Subcutaneous abdominal adipose tissue (tissue), 5 donors: ENCODE results near the gene EDN3.

Experiments used
- H3K27ac ChIP-seq: one replicate; pipeline ENCODE4 v1.7.0; 2013; ENCODE audit warnings: low read depth, mild to moderate bottlenecking, inconsistent platforms, low read length, moderate library complexity
- H3K27me3 ChIP-seq, 5 donors: one replicate each; pipeline ENCODE4 v1.7.0; 2013; ENCODE audit warnings: low read length in 5 of 5, inconsistent platforms in 1 of 5; ENCODE audit not compliant: control insufficient read depth in 5 of 5, insufficient read depth in 4 of 5
- H3K36me3 ChIP-seq, 5 donors: one replicate each; pipeline ENCODE4 v1.7.0; 2013; ENCODE audit warnings: low read length in 5 of 5; ENCODE audit not compliant: control insufficient read depth in 5 of 5, insufficient read depth in 5 of 5
- H3K4me1 ChIP-seq, 5 donors: one replicate each; pipeline ENCODE4 v1.7.0; 2013; ENCODE audit warnings: low read length in 5 of 5, mild to moderate bottlenecking in 3 of 5, moderate library complexity in 1 of 5; ENCODE audit not compliant: control insufficient read depth in 5 of 5, insufficient read depth in 5 of 5
- H3K4me3 ChIP-seq, 5 donors: one replicate each; pipeline ENCODE4 v1.7.0; 2013; ENCODE audit warnings: low read length in 5 of 5, low read depth in 1 of 5
- H3K9ac ChIP-seq, 5 donors: one replicate each; pipeline ENCODE4 v1.7.0; 2013; ENCODE audit warnings: low read length in 5 of 5, mild to moderate bottlenecking in 4 of 5, moderate library complexity in 3 of 5
- H3K9me3 ChIP-seq, 5 donors: one replicate each; pipeline ENCODE4 v1.7.0; 2013; ENCODE audit warnings: low read length in 5 of 5; ENCODE audit not compliant: control insufficient read depth in 5 of 5
- donor health status: healthy.
- donor health status: healthy.
- donor health status: healthy.
- donor health status: healthy.
- donor health status: healthy.

Gene EDN3

DNA sequence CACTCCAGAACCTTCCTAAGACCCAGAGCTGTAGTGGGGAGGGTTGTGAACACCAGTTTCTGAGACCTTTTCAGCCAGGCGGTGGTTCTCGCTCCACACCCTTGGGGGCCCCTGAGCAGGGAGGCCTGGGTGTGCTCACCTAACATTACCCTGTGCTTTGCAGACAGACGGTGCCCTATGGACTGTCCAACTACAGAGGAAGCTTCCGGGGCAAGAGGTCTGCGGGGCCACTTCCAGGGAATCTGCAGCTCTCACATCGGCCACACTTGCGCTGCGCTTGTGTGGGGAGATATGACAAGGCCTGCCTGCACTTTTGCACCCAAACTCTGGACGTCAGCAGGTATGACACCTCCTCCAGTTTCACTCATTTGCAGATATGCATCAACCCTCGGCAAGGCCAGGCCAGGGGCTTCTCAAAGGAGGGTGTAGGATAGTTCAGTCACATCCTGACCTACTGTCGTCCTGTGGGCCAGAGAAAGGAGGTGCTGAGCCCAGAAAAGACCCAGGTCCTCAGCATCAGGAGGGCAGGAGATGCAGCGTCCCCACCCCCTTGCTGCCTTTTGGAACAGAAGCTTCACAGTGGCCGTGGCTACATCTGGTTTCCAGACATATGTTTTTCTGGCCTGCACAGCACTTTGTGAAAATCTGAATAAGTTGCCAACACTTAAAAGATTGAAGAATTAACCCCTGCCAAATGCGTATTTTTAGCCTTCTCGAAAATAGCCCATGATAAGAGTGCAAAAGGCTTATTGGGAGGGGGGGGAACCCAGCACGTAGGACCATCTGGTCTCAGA, 20.6 kb downstream of the EDN3 start:
- Histone ChIP-seq H3K9me3 (no peaks in the 10 kb centered on the region), H3K9ac (no peak overlapping the region), H3K27me3 (peaks cover 3 to 22% (median 11%) of the 10 kb centered on the region in 5 donors), H3K36me3 (no peaks in the 10 kb centered on the region), H3K27ac (no peak overlapping the region), H3K4me1 (no peaks in the 10 kb centered on the region), H3K4me3 (no peak overlapping the region)

DNA sequence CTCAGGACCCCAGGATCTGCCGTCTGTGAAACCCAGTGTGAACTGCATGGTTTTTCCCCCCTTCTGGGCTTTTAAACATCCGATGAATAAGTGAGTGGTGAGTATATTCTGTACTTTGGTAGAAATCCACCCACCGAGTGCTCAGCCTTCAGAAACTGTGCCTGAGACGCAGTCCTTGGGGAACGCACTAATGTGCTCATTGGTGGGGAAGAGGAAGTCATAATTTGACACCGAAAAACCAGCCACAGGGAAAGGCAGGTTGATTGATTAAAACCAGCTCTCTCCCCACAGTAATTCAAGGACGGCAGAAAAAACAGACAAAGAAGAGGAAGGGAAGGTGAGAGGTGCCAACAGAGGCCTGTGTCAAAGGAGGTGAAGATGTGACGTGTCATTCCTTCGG, 21.7 kb downstream of the EDN3 start:
- H3K4me3 ChIP-seq: no peak overlapping the region
- H3K27me3 ChIP-seq: peaks cover 3 to 25% (median 11%) of the 10 kb centered on the region in 5 donors
- H3K9ac ChIP-seq: no peak overlapping the region
- no peaks in the 10 kb centered on the region for H3K4me1 ChIP-seq
- no peak overlapping the region for H3K27ac ChIP-seq
- no peaks in the 10 kb centered on the region for H3K36me3 ChIP-seq
- no peaks in the 10 kb centered on the region for H3K9me3 ChIP-seq

DNA sequence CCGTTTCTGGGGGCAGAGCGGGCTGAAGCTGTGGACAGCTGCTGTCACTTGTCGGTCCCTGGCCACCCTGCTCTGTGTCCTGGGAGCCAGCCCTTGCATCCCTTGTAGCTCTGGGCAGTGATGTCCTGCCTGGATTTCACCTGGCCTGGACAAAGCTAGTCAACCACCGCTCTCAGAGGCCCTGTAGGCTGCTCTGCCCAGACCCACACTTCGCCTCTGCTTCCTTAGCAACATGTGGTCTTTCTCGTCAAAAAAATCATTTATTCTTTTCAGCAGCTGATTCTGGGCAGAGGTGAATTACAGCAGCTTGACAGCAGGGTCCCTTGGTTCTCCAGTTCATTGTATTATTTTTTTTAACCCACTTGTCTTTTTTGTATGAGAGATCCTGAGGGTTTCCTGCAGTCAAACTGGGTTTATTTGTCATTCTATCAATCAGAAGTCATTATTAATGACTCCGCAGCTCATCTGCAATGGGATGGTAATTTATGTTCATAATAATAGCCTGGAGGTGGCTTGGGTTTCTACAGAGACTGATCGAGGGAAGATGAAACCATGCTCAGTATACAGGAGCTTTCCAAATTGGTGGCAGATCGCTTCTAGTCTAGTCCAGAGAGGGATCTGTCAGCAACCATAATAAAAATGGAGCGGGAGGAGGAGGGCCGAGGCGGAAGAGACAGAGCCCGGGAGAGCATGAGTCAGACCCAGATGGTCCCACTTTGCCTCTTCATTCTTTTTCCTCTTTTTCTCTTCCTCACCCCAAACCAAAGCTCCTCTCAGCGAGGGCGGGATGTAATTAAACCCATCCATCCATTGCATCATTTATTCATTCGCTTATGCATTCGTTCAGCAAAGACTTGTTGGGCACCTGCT, 22.4 kb downstream of the EDN3 start:
- Histone ChIP-seq H3K4me1 (no peaks in the 10 kb centered on the region), H3K27ac (no peak overlapping the region), H3K4me3 (no peak overlapping the region), H3K9me3 (no peaks in the 10 kb centered on the region), H3K36me3 (no peaks in the 10 kb centered on the region), H3K27me3 (peaks cover 3 to 31% (median 13%) of the 10 kb centered on the region in 5 donors), H3K9ac (no peak overlapping the region)

DNA sequence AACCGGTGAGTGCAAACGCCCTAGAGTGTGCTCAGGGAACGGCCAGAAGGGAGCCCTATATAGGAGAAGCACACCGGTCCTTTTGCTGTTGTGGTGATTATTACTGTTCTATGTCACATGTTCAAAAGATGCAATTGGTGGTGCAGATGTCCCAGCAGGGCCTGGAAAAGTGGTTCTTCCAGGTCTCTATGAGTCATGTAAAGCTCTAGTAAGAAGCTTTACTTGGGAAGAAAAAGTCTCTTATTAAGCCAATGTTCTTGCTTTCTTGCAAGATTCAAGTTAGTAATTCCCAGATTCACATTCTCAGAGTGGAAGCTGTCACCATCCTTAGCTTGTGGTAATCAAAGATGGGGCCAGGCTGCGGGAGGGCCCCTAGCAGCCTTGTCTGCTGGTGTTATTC, 23.3 kb downstream of the EDN3 start:
- Histone ChIP-seq H3K4me1 (no peaks in the 10 kb centered on the region), H3K27ac (no peak overlapping the region), H3K9me3 (no peaks in the 10 kb centered on the region), H3K27me3 (peaks cover 3 to 31% (median 13%) of the 10 kb centered on the region in 5 donors), H3K36me3 (no peaks in the 10 kb centered on the region), H3K9ac (no peak overlapping the region), H3K4me3 (no peak overlapping the region)

DNA sequence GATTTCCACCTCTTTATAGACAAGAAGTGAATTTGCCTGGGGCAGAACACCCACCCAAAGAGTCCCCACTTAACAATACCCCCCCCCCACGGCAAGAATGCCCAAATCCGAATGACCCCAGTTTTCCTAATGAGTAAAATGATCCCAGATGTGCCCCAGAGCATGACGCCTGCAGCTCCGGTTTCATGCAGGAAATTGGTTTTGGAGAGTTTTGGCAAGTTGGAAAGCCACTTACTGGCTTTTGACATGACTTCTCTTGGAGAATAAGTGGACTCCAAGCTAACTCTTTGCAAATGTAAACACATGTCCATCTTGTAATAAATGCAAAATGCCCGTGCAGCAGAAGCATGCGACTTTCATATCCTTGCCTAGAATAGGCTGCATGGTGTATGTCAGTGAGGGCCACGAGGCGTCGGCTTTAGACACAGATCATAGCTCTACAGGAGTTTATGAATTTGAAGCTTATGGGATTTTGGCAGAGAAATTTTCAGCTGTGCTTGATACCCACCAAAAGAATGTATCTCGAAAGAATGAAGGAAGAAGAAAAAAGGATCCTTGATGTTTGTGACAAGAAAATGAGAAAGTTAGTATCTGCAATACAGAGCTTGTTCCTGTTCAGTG, 24.2 kb downstream of the EDN3 start:
- no peak overlapping the region for H3K9ac ChIP-seq
- no peak overlapping the region for H3K4me3 ChIP-seq
- no peak overlapping the region for H3K27ac ChIP-seq
- peaks cover 3 to 31% (median 13%) of the 10 kb centered on the region in 5 donors for H3K27me3 ChIP-seq
- no peaks in the 10 kb centered on the region for H3K4me1 ChIP-seq
- H3K9me3 ChIP-seq: no peaks in the 10 kb centered on the region
- no peaks in the 10 kb centered on the region for H3K36me3 ChIP-seq

DNA sequence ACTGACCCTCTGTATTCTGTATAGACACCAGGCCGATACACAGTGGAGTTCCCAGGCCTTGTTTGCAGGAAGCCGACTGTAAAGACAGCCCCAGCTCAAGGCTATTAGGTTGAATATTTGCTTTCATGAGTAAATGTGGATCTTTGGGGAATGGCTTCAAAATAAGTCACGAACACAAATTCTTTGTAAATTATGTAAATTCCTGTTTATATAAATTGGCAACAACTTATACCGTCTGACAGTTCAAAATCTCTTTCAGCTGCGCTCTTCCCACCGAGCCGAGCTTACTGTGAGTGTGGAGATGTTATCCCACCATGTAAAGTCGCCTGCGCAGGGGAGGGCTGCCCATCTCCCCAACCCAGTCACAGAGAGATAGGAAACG, 24.7 kb downstream of the EDN3 start:
- Histone ChIP-seq H3K36me3 (no peaks in the 10 kb centered on the region), H3K9me3 (no peaks in the 10 kb centered on the region), H3K4me3 (no peak overlapping the region), H3K27me3 (peaks cover 3 to 31% (median 13%) of the 10 kb centered on the region in 5 donors), H3K27ac (no peak overlapping the region), H3K9ac (no peak overlapping the region), H3K4me1 (no peaks in the 10 kb centered on the region)

DNA sequence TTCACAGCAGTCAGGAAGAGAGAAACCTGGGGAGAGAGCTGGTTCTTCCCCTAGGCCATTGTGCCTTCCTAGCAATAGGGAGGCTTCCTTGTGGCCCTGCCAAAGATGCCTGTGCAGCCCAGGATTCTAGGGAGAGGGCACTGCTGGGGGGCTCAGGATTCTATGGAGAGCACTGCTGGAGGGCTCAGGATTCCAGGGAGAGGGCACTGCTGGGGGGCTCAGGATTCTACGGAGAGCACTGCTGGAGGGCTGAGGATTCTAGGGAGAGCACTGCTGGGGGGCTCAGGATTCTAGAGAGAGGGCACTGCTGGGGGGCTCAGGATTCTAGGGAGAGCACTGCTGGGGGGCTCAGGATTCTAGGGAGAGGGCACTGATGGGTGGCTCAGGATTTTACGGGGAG, 25.8 kb downstream of the EDN3 start:
- Histone ChIP-seq H3K36me3 (no peaks in the 10 kb centered on the region), H3K27ac (no peak overlapping the region), H3K9me3 (no peaks in the 10 kb centered on the region), H3K4me1 (no peaks in the 10 kb centered on the region), H3K9ac (no peak overlapping the region), H3K27me3 (peaks cover 3 to 25% (median 11%) of the 10 kb centered on the region in 5 donors), H3K4me3 (no peak overlapping the region)

DNA sequence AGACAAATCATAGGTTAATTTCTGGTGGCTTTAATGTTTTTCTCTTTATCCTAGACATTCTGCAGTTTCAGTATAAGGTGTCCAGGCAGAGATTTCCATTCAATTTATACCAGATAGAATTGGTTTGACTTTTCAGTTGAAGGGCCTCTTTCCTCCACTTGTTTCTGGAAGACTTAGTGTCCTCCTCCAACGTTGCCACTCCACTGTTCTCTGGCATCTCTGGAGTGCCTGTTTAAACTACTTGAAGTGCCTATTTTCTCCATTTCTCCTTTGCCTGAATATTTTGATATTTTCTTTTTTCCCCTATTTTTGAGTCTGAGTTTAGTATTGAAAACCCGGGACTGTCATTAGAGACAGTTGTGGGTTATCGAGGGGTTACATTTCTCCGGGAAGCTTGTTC, 27.7 kb downstream of the EDN3 start:
- no peak overlapping the region for H3K9ac ChIP-seq
- no peak overlapping the region for H3K4me3 ChIP-seq
- H3K36me3 ChIP-seq: no peaks in the 10 kb centered on the region
- no peaks in the 10 kb centered on the region for H3K4me1 ChIP-seq
- no peak overlapping the region for H3K27ac ChIP-seq
- peaks cover 2 to 17% (median 8%) of the 10 kb centered on the region in 5 donors for H3K27me3 ChIP-seq
- no peaks in the 10 kb centered on the region for H3K9me3 ChIP-seq

DNA sequence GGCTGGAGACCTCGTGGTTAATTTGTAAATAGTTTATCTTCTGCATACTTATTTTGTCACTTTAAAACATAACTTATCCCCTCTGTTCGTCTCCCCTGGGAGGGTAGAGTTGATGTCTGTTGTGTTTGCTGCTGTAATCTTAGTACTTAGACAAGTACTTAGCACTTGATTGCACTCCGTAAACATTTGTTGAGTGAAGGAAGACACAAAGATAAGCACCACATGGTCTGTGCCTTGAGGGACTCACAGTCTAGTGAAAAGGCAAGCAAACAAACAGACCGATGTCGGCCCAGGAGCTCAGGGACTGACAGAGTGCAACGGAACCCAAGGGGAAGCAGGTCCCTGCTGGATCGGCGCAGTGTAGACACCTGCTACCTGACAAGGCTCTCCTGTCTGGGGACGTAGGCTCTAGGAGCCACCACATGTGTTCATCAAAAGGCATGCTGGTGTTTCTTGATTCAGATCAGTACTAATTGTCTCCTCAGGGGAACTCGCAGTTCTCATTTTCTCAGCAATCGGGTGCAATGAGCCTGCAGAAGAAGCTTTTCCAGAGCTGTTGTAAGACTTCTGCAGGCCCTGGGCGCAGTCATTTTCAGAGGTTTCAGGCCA, 31.4 kb downstream of the EDN3 start:
- H3K4me3 ChIP-seq: no peak overlapping the region
- H3K36me3 ChIP-seq: no peaks in the 10 kb centered on the region
- no peaks in the 10 kb centered on the region for H3K4me1 ChIP-seq
- no peak overlapping the region for H3K27ac ChIP-seq
- no peak overlapping the region for H3K9ac ChIP-seq
- no peaks in the 10 kb centered on the region for H3K9me3 ChIP-seq
- peaks cover 0 to 13% (median 2%) of the 10 kb centered on the region in 5 donors for H3K27me3 ChIP-seq
